ENCODE results near the gene TM9SF1.

The TM9SF1 gene

GRCh38 chr14:24196071-24197055, 1.1 kb upstream of the TM9SF1 start:
- no peak for FAIRE-seq

- FAIRE-seq: no peak
Observed at GRCh38 chr14:24194873-24195185, 412 bp downstream of the TM9SF1 start.

GRCh38 chr14:24194186-24194872, 912 bp downstream of the TM9SF1 start:
- FAIRE-seq: no peak

GRCh38 chr14:24192933-24193332, 2.3 kb downstream of the TM9SF1 start:
- FAIRE-seq: no peak

GRCh38 chr14:24190416-24190815, 4.8 kb downstream of the TM9SF1 start:
- no peak for FAIRE-seq

GRCh38 chr14:24189460-24189859, 5.8 kb downstream of the TM9SF1 start:
- FAIRE-seq: no peak

- no peak for FAIRE-seq
Observed at GRCh38 chr14:24189059-24189375, 6.2 kb downstream of the TM9SF1 start.

- FAIRE-seq: no peak
Observed at GRCh38 chr14:24188251-24189058, 6.8 kb downstream of the TM9SF1 start, which contains the start of gene IPO4. IPO4 (minus strand) TSS chr14:24188816; CDS start chr14:24188787, 29 bp downstream.

- no peak for FAIRE-seq
Observed at GRCh38 chr14:24187539-24187915, 7.7 kb downstream of the TM9SF1 start.

GRCh38 chr14:24186831-24187538, 8.3 kb downstream of the TM9SF1 start:
- no peak for FAIRE-seq

GRCh38 chr14:24185741-24186140, 9.5 kb downstream of the TM9SF1 start:
- no peak for FAIRE-seq

GRCh38 chr14:24185026-24185425, 10.2 kb downstream of the TM9SF1 start:
- no peak for FAIRE-seq

- FAIRE-seq: no peak
Observed at GRCh38 chr14:24184104-24184970, 10.9 kb downstream of the TM9SF1 start.

- FAIRE-seq: no peak
Observed at GRCh38 chr14:24183014-24183481, 12.2 kb downstream of the TM9SF1 start.

- no peak for FAIRE-seq
Observed at GRCh38 chr14:24182110-24182882, 12.9 kb downstream of the TM9SF1 start.

GRCh38 chr14:24181371-24182077, 13.7 kb downstream of the TM9SF1 start:
- no peak for FAIRE-seq

- no peak for FAIRE-seq
Observed at GRCh38 chr14:24179961-24180796, 15.1 kb downstream of the TM9SF1 start.

GRCh38 chr14:24179294-24179960, 15.8 kb downstream of the TM9SF1 start:
- FAIRE-seq: no peak
